Ascending aorta (tissue), 2 donors: ENCODE data around the gene COX20. TPM values are rescaled to one million over a fixed set of nuclear protein-coding genes. Genes with fewer than 3 reads are reported as not detected.
A peak's percentile ranks its signal among the peaks of the same experiment; 100 is the strongest.

ENCODE experiments used
- DNase-seq, 2 donors: peaks; one replicate each; pipeline ENCODE4 v3.0.0-alpha.2; 2019; ENCODE audit warnings: low spot score in 2 of 2
- H3K27ac ChIP-seq, 2 donors: fragments of 200-600 bp; sonication (generic); one replicate each; pipeline ENCODE4 v1.5.1; 2016 to 2017; ENCODE audit warnings: mild to moderate bottlenecking in 1 of 2
- H3K27me3 ChIP-seq: fragments of 200-600 bp; sonication (generic); one replicate; pipeline ENCODE4 v1.5.1; 2017
- H3K36me3 ChIP-seq, 2 donors: fragments of 200-600 bp; sonication (generic); one replicate each; pipeline ENCODE4 v1.5.1; 2016
- H3K4me1 ChIP-seq, 2 donors: fragments of 200-600 bp; sonication (generic); one replicate each; pipeline ENCODE4 v1.5.1; 2016 to 2017; ENCODE audit warnings: mild to moderate bottlenecking in 1 of 2
- H3K4me3 ChIP-seq, 2 donors: fragments of 200-600 bp; sonication (generic); one replicate each; pipeline ENCODE4 v1.5.1; 2016 to 2017; ENCODE audit warnings: mild to moderate bottlenecking in 1 of 2
- H3K9me3 ChIP-seq, 2 donors: fragments of 200-600 bp; sonication (generic); one replicate each; pipeline ENCODE4 v1.5.1; 2016
- intact Hi-C: fragments of 100-400 bp; cut with DNase I; formaldehyde crosslinking; loops from one replicate; pipeline ENCODE4 v1.15.1; 2023
- total RNA-seq: library from RNA; depleted of rRNA; stranded (reverse); fragments of >200 nt; gene quantifications from one replicate; pipeline ENCODE4 v1.1.0, GENCODE V29; 2016
- TF ChIP-seq, protein P1 (sequence below), 3 experiments: fragments of 200-600 bp in 2 of 3; fragments of 450-650 bp in 1 of 3; sonication (generic) in 2 of 3; IDR thresholded peaks; one replicate each; pipeline ENCODE4 v1.5.1; 2016 to 2019; ENCODE audit warnings: antibody characterized with exemption in 3 of 3, mild to moderate bottlenecking in 1 of 3, moderate library complexity in 1 of 3

COX20 gene
- total RNA-seq, 1 donor from 2014 or later, result 8.2 TPM

DNA sequence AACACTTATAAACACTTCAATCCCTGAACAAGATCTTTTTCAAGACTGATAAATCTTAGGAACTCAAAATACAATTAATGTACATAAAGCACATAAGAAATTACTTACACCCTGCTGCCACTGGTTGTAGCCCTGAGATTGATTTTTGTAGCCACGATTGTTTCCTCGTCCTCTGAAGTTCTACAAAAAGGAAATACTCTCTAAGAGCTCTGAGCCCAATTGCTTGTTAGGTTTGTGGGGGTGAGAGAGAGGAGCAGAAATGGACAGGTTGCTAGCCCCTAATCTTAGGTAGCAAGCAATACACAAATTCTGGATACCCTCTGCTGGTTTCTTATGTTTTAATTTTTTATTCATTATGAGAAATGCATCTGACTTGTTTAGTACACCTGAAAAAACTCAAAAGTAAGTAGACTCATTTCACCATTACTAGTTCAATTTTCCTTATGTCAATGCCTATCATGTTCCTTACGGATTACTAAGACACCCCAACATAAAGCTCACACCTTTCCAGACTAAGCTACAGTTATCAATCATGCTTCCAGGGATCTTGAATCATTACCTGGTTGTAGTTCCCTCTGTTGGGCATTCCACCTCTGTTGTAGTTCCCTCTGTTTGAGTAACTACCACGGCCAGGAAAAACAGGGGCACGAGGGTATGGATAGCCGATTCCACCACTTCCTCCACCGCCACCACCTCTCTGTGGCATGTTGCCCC, 19.6 kb downstream of the COX20 start:
- Histone ChIP-seq H3K36me3 (peaks cover 81 to 96% of the 10 kb centered on the region in 2 donors), H3K27ac (no peak overlapping the region), H3K4me1 (peaks cover 6 to 42% of the 10 kb centered on the region in 2 donors), H3K4me3 (no peak overlapping the region), H3K27me3 (no peaks in the 10 kb centered on the region), H3K9me3 (no peaks in the 10 kb centered on the region)
- TF ChIP-seq, protein P1, sequence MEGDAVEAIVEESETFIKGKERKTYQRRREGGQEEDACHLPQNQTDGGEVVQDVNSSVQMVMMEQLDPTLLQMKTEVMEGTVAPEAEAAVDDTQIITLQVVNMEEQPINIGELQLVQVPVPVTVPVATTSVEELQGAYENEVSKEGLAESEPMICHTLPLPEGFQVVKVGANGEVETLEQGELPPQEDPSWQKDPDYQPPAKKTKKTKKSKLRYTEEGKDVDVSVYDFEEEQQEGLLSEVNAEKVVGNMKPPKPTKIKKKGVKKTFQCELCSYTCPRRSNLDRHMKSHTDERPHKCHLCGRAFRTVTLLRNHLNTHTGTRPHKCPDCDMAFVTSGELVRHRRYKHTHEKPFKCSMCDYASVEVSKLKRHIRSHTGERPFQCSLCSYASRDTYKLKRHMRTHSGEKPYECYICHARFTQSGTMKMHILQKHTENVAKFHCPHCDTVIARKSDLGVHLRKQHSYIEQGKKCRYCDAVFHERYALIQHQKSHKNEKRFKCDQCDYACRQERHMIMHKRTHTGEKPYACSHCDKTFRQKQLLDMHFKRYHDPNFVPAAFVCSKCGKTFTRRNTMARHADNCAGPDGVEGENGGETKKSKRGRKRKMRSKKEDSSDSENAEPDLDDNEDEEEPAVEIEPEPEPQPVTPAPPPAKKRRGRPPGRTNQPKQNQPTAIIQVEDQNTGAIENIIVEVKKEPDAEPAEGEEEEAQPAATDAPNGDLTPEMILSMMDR (IDR thresholded peaks at IDR 0.05), result no peak
- DNase-seq, result no peak
- intact Hi-C loops, result no loop called here

DNA sequence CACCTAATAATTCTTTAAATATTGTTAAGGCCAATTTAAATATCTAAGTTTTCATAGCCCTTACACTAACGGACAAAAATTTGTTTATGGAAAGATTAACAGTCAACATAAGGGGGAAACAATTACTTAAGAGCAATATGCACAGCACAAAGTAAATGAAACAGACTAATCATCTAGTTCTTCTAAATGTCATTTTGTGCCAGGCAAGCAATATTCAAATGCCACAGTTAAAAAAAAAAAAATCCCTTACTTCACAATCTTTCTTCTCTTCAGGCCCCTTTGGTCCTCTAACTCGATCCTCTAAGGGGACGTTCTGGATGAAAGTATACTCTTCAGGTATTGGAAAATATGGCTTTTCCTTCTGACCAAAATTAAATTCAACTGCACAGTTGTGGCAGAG, 22.3 kb downstream of the COX20 start:
- H3K4me1 ChIP-seq, result peaks cover 11 to 59% of the 10 kb centered on the region in 2 donors
- intact Hi-C loops, result no loop called here
- no peak for DNase-seq
- TF ChIP-seq, protein P1 (IDR thresholded peaks at IDR 0.05), result no peak
- no peaks in the 10 kb centered on the region for H3K9me3 ChIP-seq
- peaks cover 73 to 85% of the 10 kb centered on the region in 2 donors for H3K36me3 ChIP-seq
- no peaks in the 10 kb centered on the region for H3K27me3 ChIP-seq
- no peak overlapping the region for H3K4me3 ChIP-seq
- H3K27ac ChIP-seq, result no peak overlapping the region

DNA sequence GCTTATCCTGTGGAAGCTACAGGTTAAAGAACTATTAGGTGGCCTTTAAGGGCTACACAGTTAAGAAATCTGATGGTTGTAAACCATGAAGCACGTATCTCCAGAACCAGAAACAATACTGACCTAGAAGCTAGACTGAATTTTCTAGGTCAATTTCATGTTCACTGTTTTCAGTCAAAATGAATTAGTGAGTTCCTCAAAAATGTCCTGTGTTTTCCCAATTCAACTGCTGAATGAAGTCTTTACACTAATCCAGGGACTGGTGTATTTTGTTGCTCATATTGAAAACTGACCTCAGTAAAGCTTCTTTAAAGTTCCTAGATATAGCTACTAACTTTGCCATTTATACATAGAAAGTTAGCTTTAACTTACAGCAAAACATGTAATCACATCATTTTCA, 22.9 kb downstream of the COX20 start:
- intact Hi-C loops, result no loop called here
- H3K4me1 ChIP-seq, result peaks cover 11 to 57% of the 10 kb centered on the region in 2 donors

DNA sequence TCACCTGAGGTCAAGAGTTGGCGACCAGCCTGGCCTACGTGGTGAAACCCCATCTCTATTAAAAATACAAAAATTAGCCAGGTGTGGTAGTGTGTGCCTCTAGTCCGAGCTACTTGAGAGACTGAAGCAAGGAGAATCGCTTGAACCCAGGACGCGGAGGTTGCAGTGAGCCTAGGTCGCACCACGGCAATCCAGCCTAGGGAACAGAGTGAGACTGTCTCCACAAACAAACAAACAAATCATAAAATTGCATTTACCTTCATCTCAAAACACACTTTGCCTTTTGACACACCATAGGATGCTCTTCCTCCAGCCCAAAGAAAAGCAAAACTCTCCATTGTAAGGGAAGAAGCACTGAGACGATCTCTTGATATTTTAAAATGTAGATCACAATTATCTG, 24.6 kb downstream of the COX20 start:
- no peak for DNase-seq
- intact Hi-C loops, result loop anchor here (5.0 kb wide), 1 partner anchor 1707 kb away; the partner anchor contains the start of genes CNST and TFB2M
- TF ChIP-seq, protein P1 (IDR thresholded peaks at IDR 0.05), result no peak
- peak overlapping the region in 1 of 2 donors; percentile 11 for H3K27ac ChIP-seq
- peaks cover 11 to 52% of the 10 kb centered on the region in 2 donors for H3K4me1 ChIP-seq
- peak overlapping the region; percentile 90 to 100 for H3K4me3 ChIP-seq
- H3K9me3 ChIP-seq, result no peaks in the 10 kb centered on the region
- H3K36me3 ChIP-seq, result peaks cover 53 to 70% of the 10 kb centered on the region in 2 donors
- no peaks in the 10 kb centered on the region for H3K27me3 ChIP-seq

More for the DNA sequence above, 22.9 kb downstream of the COX20 start:
- peaks cover 67 to 80% of the 10 kb centered on the region in 2 donors for H3K36me3 ChIP-seq
- TF ChIP-seq, protein P1 (IDR thresholded peaks at IDR 0.05), result no peak
- H3K27ac ChIP-seq, result no peak overlapping the region
- no peak overlapping the region for H3K4me3 ChIP-seq
- DNase-seq, result no peak
- no peaks in the 10 kb centered on the region for H3K9me3 ChIP-seq
- no peaks in the 10 kb centered on the region for H3K27me3 ChIP-seq

DNA sequence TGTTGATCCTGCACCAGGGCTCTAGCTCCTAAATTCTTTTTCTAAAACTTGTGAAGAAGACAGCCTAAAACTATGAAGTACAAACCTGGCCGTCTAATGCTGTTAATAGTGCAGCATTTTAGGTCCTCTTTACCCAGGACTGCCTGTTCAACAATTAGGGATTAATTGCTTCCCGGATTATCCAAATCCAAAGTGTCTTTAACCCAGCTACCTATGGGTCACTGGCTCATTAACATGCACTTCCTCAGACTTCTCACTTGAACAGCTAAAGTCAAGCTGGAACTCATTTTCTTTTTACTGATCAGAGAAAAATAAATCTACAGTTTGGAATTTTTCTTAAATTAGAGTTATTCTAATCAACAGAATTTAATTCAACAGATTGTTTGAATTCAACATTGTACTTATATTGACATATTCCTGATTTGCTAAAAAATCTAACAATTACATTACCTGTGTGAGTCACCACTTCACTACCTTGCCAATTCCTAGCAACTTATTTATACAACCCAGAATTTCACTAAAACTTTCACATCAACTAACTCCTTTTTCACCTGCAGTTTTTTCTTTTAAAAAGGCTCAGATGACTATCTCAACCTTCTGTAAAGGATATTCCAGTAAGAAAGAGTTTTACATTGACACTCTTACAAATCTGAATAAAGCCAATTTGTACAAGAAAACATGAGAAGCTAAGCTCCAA, 25.6 kb downstream of the COX20 start:
- peak overlapping the region; percentile 90 to 100 for H3K4me3 ChIP-seq
- intact Hi-C loops, result loop anchor here (5.0 kb wide), 1 partner anchor 1706 kb away; the partner anchor contains the start of genes CNST and TFB2M
- no peak for DNase-seq
- H3K4me1 ChIP-seq, result peaks cover 11 to 59% of the 10 kb centered on the region in 2 donors
- no peaks in the 10 kb centered on the region for H3K27me3 ChIP-seq
- peak overlapping the region; percentile 4 to 99 for H3K27ac ChIP-seq
- H3K36me3 ChIP-seq, result peaks cover 43 to 60% of the 10 kb centered on the region in 2 donors
- TF ChIP-seq, protein P1 (IDR thresholded peaks at IDR 0.05), result no peak
- H3K9me3 ChIP-seq, result no peaks in the 10 kb centered on the region
